Stomach (tissue), 4 donors: ENCODE data around the gene LACTB.

Experiments
- POLR2A ChIP-seq, 4 donors: fragments of 450-650 bp; IDR thresholded peaks; one replicate each; pipeline ENCODE4 v1.6.1; 2016; ENCODE audit warnings: antibody characterized with exemption in 4 of 4, control low read depth in 2 of 4, mild to moderate bottlenecking in 1 of 4, moderate library complexity in 1 of 4
- POLR2AphosphoS5 ChIP-seq, 3 donors: sonication (generic); formaldehyde crosslinking; IDR thresholded peaks; one replicate each; pipeline ENCODE4 v1.6.1; 2016; ENCODE audit warnings: antibody characterized with exemption in 3 of 3
- TF ChIP-seq, protein P1 (sequence below), 7 experiments: fragments of 450-650 bp in 4 of 7; fragments of 200-600 bp in 3 of 7; sonication (generic) in 3 of 7; IDR thresholded peaks; one replicate each; pipeline ENCODE4 v1.5.1; 2016 to 2019; ENCODE audit warnings: antibody characterized with exemption in 7 of 7, control low read depth in 2 of 7, mild to moderate bottlenecking in 1 of 7

DNA sequence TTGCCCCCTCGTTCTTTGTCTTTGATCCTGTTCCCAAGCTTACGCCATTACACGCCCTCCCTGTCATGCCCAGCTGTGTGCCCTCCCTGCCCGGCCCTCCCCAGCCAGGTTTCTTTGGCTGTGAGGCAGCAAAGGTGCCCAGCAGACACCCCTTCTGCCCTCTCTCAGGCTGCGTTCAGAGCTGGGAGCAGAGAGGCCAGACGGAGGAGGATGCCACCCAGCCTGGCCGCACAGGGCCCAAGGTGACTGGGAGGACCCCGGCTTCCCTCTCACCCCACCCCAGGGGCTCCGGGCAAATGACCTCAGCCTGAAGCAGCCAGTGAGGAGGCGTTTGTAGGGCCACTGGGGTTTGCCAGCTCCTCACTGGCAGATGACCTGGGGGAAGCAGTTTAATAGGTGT lies 30.8 kb upstream of the LACTB start:
- TF ChIP-seq POLR2A (IDR thresholded peaks at IDR 0.05): no peak
- TF ChIP-seq, protein P1, sequence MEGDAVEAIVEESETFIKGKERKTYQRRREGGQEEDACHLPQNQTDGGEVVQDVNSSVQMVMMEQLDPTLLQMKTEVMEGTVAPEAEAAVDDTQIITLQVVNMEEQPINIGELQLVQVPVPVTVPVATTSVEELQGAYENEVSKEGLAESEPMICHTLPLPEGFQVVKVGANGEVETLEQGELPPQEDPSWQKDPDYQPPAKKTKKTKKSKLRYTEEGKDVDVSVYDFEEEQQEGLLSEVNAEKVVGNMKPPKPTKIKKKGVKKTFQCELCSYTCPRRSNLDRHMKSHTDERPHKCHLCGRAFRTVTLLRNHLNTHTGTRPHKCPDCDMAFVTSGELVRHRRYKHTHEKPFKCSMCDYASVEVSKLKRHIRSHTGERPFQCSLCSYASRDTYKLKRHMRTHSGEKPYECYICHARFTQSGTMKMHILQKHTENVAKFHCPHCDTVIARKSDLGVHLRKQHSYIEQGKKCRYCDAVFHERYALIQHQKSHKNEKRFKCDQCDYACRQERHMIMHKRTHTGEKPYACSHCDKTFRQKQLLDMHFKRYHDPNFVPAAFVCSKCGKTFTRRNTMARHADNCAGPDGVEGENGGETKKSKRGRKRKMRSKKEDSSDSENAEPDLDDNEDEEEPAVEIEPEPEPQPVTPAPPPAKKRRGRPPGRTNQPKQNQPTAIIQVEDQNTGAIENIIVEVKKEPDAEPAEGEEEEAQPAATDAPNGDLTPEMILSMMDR (IDR thresholded peaks at IDR 0.05): no peak
- TF ChIP-seq POLR2AphosphoS5 (IDR thresholded peaks at IDR 0.05): no peak
